ENCODE measurements around the gene ZNF778. TPM values are rescaled to one million over a fixed set of nuclear protein-coding genes. Genes with fewer than 3 reads are reported as not detected.
A peak's percentile ranks its signal among the peaks of the same experiment; 100 is the strongest.

The ZNF778 gene
- total RNA-seq, result 10 to 100 TPM; 12.9 to 30.2 TPM

DNA sequence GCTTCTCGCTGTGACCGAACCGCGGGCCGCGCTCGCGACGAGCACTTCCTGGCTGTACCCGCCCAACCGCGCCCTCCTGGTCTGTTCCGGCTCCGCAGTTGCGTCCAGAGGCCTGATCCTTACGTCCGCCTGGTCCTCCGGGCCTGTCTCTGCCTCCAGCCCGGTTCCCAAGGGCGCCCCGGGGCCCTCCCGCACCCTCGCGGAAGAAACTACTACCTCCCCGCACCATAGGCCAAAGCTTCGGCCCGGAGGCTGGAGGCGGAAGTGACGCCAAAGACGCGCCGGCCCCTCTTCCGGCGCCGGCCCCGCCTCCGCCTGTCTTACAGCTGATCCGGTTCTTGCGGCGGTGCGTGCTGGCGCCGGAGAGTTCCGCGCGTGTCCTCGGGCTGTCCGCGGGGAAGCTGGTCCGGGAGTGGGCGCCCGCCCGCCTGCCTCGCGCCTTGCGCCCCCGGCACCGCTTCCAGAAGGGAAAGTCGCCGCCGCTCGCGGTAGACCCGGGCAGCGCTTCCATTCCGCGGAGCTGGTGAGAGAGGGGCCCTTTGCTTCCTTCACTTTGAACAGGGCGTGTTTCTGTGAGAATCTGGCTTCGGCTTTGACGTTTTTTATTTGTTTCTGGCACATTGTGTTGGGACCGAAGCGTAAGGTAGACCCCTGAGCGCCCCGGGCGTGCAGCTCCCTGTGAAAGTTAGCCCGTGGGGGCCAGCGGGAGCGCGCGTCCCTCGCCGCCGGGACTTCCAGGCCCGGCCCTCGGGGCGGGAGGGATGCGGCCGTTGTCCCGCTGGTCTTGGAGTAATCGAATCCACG, at the start of gene ZNF778:
Gene ZNF778, plus strand, starts transcription at position 316 of the 804 bp plus-strand sequence. CDS start 3,425 bp downstream, outside the sequence.
- Histone ChIP-seq H3K36me3 (peaks cover 0 to 2% of the 10 kb centered on the region in 2 donors), H3K4me1 (replicated peaks) (peaks cover 4% of the 10 kb centered on the region), H3K27ac (peak within 1 kb of the TSS; percentile 93 to 96), H3K9me3 (no peaks in the 10 kb centered on the region), H3K4me3 (peak within 1 kb of the TSS; percentile 74 to 96), H3K27me3 (replicated peaks; ENCODE audit: insufficient read depth) (no peaks in the 10 kb centered on the region)
- peak in 2 of 4 experiments; percentile 35 to 48 for TF ChIP-seq CTCF (IDR thresholded peaks at IDR 0.05)
- TF ChIP-seq POLR2AphosphoS5 (IDR thresholded peaks at IDR 0.05), result peak; percentile 96
- TF ChIP-seq POLR2A (IDR thresholded peaks at IDR 0.05), result peak; percentile 73
- intact Hi-C loops (cut with DNase I), result loop anchor here (2.0 to 10.0 kb wide), 4 partner anchors 275 to 483 kb away; partner anchors contain the start of genes APRT, GALNS and TRAPPC2L
- WGBS, result under 1% methylated on average over 81 of the region's 91 CpGs
- DNase-seq (ENCODE audit: low spot score), result peak; percentile 82

DNA sequence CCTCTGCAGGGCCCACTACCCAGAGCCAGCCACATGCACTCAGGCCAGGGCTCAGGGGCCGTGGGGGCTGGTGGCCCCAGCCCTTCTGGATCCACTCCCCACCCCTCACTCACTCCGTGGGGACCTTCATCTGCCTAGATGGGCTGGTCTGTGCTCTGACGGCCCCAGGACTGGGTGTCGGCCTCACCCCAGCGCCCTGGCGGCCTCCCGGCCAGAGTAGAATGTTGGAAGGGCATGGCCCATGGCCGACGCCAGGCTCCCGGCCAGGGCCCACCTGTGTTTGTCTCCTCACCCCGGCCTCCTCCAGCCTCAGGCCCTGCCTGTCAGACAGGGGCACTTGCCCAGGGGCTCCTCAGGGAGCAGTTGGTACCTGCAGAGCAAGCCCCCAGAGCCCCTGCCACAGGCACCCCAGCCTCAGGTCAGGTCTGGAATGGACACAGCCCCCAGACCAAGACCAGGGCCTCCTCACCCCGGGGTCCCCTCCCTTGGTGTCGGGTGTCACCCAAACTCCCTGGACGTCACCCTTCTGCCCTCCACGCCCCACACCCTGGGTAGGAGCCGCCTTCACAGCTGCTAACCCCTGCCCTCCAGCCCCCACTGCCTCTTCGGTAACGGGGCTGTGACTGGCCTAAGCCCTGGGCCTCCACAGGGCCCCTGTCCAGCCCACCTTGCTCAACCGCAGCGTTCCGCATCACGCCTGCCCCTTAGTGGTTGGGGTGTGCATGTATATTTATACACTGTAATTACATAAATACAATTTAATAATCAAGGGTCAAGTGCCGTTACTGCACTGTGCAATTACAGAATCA, 48.9 kb upstream of the ZNF778 start:
- 67% methylated on average over 22 of the region's 23 CpGs for WGBS
- no peaks in the 10 kb centered on the region for H3K27me3 ChIP-seq (replicated peaks; ENCODE audit: insufficient read depth)
- intact Hi-C loops (cut with DNase I), result no loop called here
- no peak overlapping the region for H3K4me3 ChIP-seq
- no peak overlapping the region for H3K27ac ChIP-seq
- no peaks in the 10 kb centered on the region for H3K36me3 ChIP-seq
- no peaks in the 10 kb centered on the region for H3K9me3 ChIP-seq
- no peak for DNase-seq (ENCODE audit: low spot score)
- no peaks in the 10 kb centered on the region for H3K4me1 ChIP-seq (replicated peaks)
- TF ChIP-seq POLR2A (IDR thresholded peaks at IDR 0.05), result no peak
- no peak for TF ChIP-seq CTCF (IDR thresholded peaks at IDR 0.05)

- Histone ChIP-seq H3K9me3 (no peaks in the 10 kb centered on the region), H3K4me1 (replicated peaks) (no peaks in the 10 kb centered on the region), H3K27ac (no peak overlapping the region), H3K36me3 (no peaks in the 10 kb centered on the region), H3K27me3 (replicated peaks; ENCODE audit: insufficient read depth) (no peaks in the 10 kb centered on the region), H3K4me3 (no peak overlapping the region)
- no peak for DNase-seq (ENCODE audit: low spot score)
- no peak for TF ChIP-seq POLR2A (IDR thresholded peaks at IDR 0.05)
- TF ChIP-seq POLR2AphosphoS5 (IDR thresholded peaks at IDR 0.05), result no peak
- TF ChIP-seq CTCF (IDR thresholded peaks at IDR 0.05), result no peak
- WGBS, result 78% methylated on average over 14 of the region's 14 CpGs
- intact Hi-C loops (cut with DNase I), result loop anchor here (10.0 kb wide), 1 partner anchor 435 kb away; no protein-coding TSS in a partner anchor
Measured at GRCh38 chr16:89169778-89170177, 47.7 kb upstream of the ZNF778 start.

GRCh38 chr16:89170346-89171215, 46.9 kb upstream of the ZNF778 start:
- DNase-seq (ENCODE audit: low spot score), result no peak
- Histone ChIP-seq H3K27me3 (replicated peaks; ENCODE audit: insufficient read depth) (no peaks in the 10 kb centered on the region), H3K4me3 (peak overlapping the region in 1 of 2 donors; percentile 10), H3K27ac (no peak overlapping the region), H3K36me3 (no peaks in the 10 kb centered on the region), H3K4me1 (replicated peaks) (no peaks in the 10 kb centered on the region), H3K9me3 (no peaks in the 10 kb centered on the region)
- intact Hi-C loops (cut with DNase I), result loop anchor here (10.0 kb wide), 1 partner anchor 436 kb away; no protein-coding TSS in a partner anchor
- no peak for TF ChIP-seq POLR2AphosphoS5 (IDR thresholded peaks at IDR 0.05)
- TF ChIP-seq CTCF (IDR thresholded peaks at IDR 0.05), result no peak
- no peak for TF ChIP-seq POLR2A (IDR thresholded peaks at IDR 0.05)
- WGBS, result 12% methylated on average over 34 of the region's 34 CpGs
